A549 (cell line): ENCODE results near the gene METAP2. TPM values are rescaled to one million over a fixed set of nuclear protein-coding genes. Genes with fewer than 3 reads are reported as not detected.
"Not testable (repeated sequence)": the region's sequence is repeated elsewhere in the genome, so short reads cannot be mapped to it uniquely, and the experiment has no call there.

Source experiments
- ATAC-seq, 2 experiments: fragments of 200-7000 bp in 1 of 2; fragments of >200 bp in 1 of 2; cut with Nextera tagmentation in 1 of 2; cut with Tn5 transposase in 1 of 2; 3 replicates each; pipeline versions ENCODE4 v1.8.0 to v1.9.1; 2018 to 2020; ENCODE audit warnings: mild to moderate bottlenecking in 1 of 2, moderate library complexity in 1 of 2
- CTCF ChIA-PET: fragments of 300-600 bp; sonication (Branson Sonifier 250); formaldehyde crosslinking; extraction: SDS; loops from one replicate; lab custom pipeline; 2021; ENCODE audit warnings: antibody characterized with exemption, inconsistent platforms; lab: Yijun Ruan, JAX
- POLR2A ChIA-PET: fragments of 350-600 bp; formaldehyde crosslinking; extraction: SDS; loops from one replicate; lab custom pipeline; 2021; ENCODE audit warnings: antibody characterized with exemption, inconsistent platforms; lab: Yijun Ruan, JAX
- DNase-seq, 2 experiments: peaks; one replicate each; pipeline versions ENCODE4 v3.0.0 to v3.0.0-alpha.2; 2011 to 2016; ENCODE audit warnings: low read depth in 1 of 2, low spot score in 1 of 2
- FAIRE-seq: peaks from 2 replicates; lab custom pipeline; 2011; peaks lifted over from hg19 to GRCh38; lab: Jason Lieb, UNC
- H3K27ac ChIP-seq, 2 experiments: fragments of >200 bp; sonication (Bioruptor Twin); formaldehyde crosslinking; 3 replicates each; pipeline ENCODE4 v1.5.1; 2016 to 2017
- H3K4me1 ChIP-seq: fragments of >200 bp; sonication (Bioruptor Twin); formaldehyde crosslinking; 3 replicates; pipeline ENCODE4 v1.6.1; 2016
- H3K4me2 ChIP-seq: fragments of >200 bp; sonication (Bioruptor Twin); formaldehyde crosslinking; 3 replicates; pipeline ENCODE4 v1.6.1; 2016
- H3K4me3 ChIP-seq: fragments of >200 bp; sonication (Bioruptor Twin); formaldehyde crosslinking; 3 replicates; pipeline ENCODE4 v1.5.1; 2016
- H3K9me3 ChIP-seq: fragments of >200 bp; sonication (Bioruptor Twin); formaldehyde crosslinking; 3 replicates; pipeline ENCODE4 v1.6.1; 2016
- BCL3 ChIP-seq: fragments of >200 bp; sonication (Bioruptor Twin); formaldehyde crosslinking; IDR thresholded peaks from 3 replicates; pipeline ENCODE4 v1.6.1; 2016
- BHLHE40 ChIP-seq: IDR thresholded peaks from 2 replicates; pipeline ENCODE4 v1.6.1; 2012; ENCODE audit warnings: low read depth, low read length, inconsistent platforms
- CBX8 ChIP-seq: fragments of 200-600 bp; sonication (generic); IDR thresholded peaks from 2 replicates; pipeline ENCODE4 v1.6.1; 2016
- CHD4 ChIP-seq: fragments of 200-600 bp; sonication (generic); IDR thresholded peaks from 2 replicates; pipeline ENCODE4 v1.6.1; 2016; ENCODE audit warnings: antibody characterized with exemption, mild to moderate bottlenecking, borderline replicate concordance
- EHMT2 ChIP-seq: fragments of 200-600 bp; sonication (generic); IDR thresholded peaks from 2 replicates; pipeline ENCODE4 v1.6.1; 2016; ENCODE audit warnings: antibody characterized with exemption, low read depth, mild to moderate bottlenecking, moderate library complexity
- FOSL2 ChIP-seq, 2 experiments: fragments of 450-650 bp in 1 of 2; fragments of >200 bp in 1 of 2; sonication (Bioruptor Twin) in 1 of 2; formaldehyde crosslinking; IDR thresholded peaks; 2 replicates each; pipeline versions ENCODE4 v1.5.0 to v1.6.1; 2016 to 2020; ENCODE audit warnings: mild to moderate bottlenecking in 1 of 2, moderate library complexity in 1 of 2
- FOXS1 ChIP-seq: fragments of 250-450 bp; sonication (Bioruptor Pico); IDR thresholded peaks from 2 replicates; pipeline ENCODE4 v1.5.0; 2020; ENCODE audit warnings: mild to moderate bottlenecking, moderate library complexity
- GATA3 ChIP-seq: IDR thresholded peaks from 2 replicates; pipeline ENCODE4 v1.6.1; 2012; ENCODE audit warnings: borderline replicate concordance
- HDAC2 ChIP-seq: fragments of 200-600 bp; sonication (generic); IDR thresholded peaks from 2 replicates; pipeline ENCODE4 v1.6.1; 2016
- HEYL ChIP-seq: fragments of 250-450 bp; sonication (Bioruptor Pico); IDR thresholded peaks from 2 replicates; pipeline ENCODE4 v1.8.0; 2021; ENCODE audit warnings: mild to moderate bottlenecking, moderate library complexity
- HOXA7 ChIP-seq: fragments of 250-450 bp; sonication (Bioruptor Pico); IDR thresholded peaks from 2 replicates; pipeline ENCODE4 v1.5.0; 2020; ENCODE audit warnings: mild to moderate bottlenecking, moderate library complexity
- MAX ChIP-seq: IDR thresholded peaks from 2 replicates; pipeline ENCODE4 v1.6.1; 2012
- MAZ ChIP-seq: fragments of 150-350 bp; IDR thresholded peaks from 2 replicates; pipeline ENCODE4 v1.6.1; 2014; ENCODE audit warnings: antibody characterized with exemption, low read depth, low read length, borderline replicate concordance
- NFE2L2 ChIP-seq: fragments of 150-350 bp; conservative IDR thresholded peaks from 2 replicates; pipeline ENCODE4 v1.6.1; 2014; ENCODE audit warnings: low read length
- POLR2AphosphoS2 ChIP-seq: conservative IDR thresholded peaks from 2 replicates; pipeline ENCODE4 v1.6.1; 2012; ENCODE audit warnings: low read length, improper control_type of control experiment, inconsistent platforms
- RARB ChIP-seq: fragments of 250-450 bp; sonication (Bioruptor Pico); IDR thresholded peaks from 2 replicates; pipeline ENCODE4 v1.8.0; 2021; ENCODE audit warnings: mild to moderate bottlenecking, moderate library complexity
- SREBF2 ChIP-seq: fragments of 450-650 bp; IDR thresholded peaks from 2 replicates; pipeline ENCODE4 v1.6.1; 2014; ENCODE audit warnings: mild to moderate bottlenecking, moderate library complexity
- USF2 ChIP-seq: fragments of 450-650 bp; IDR thresholded peaks from 2 replicates; pipeline ENCODE4 v1.6.1; 2014; ENCODE audit warnings: antibody characterized with exemption
- ZSCAN20 ChIP-seq: fragments of 250-450 bp; sonication (Bioruptor Pico); IDR thresholded peaks from 2 replicates; pipeline ENCODE4 v1.8.0; 2022; ENCODE audit warnings: mild to moderate bottlenecking, moderate library complexity
- WGBS: methylation state at CpG from one replicate; pipeline ENCODE4 v1.1.6; 2017; ENCODE audit errors: missing lambda C conversion rate; 5-methylcytosine and 5-hydroxymethylcytosine counted together
- polyA plus RNA-seq, 4 experiments: library from polyadenylated mRNA; depleted of rRNA in 3 of 4; stranded (reverse); fragments of >200 nt; fragmentation: RNase III in 1 of 4; extraction: RNeasy Plus Mini Kit Qiagen cat#74134 plus additional on column Dnase treatment in 1 of 4; gene quantifications; 2 replicates in 3 of 4; 3 replicates in 1 of 4; pipeline ENCODE4 v1.2.3, GENCODE V29; 2011 to 2017

Gene METAP2
- polyA plus RNA-seq, 2 of the 4 experiments (the other 2 are of a cell fraction): 205 to 219 TPM

- no peak overlapping the region for H3K27ac ChIP-seq
- WGBS: 57% methylated on average over 4 of the region's 4 CpGs
- H3K9me3 ChIP-seq: no peaks in the 10 kb centered on the region
- no peak overlapping the region for H3K4me3 ChIP-seq
- no peaks in the 10 kb centered on the region for H3K4me1 ChIP-seq
- ChIA-PET CTCF (interaction anchor here (0.5 to 0.6 kb wide), 2 partner anchors 14 to 44 kb away, joined by 3 read pairs; no protein-coding TSS in a partner anchor), POLR2A (no interaction called here)
- no peak for TF ChIP-seq POLR2AphosphoS2
- FAIRE-seq: no peak
- H3K4me2 ChIP-seq: no peak overlapping the region
- ATAC-seq: no peak
- no peak for DNase-seq
Measured at GRCh38 chr12:95462081-95462480, 11.9 kb upstream of the METAP2 start.

GRCh38 chr12:95462551-95462950, 11.4 kb upstream of the METAP2 start:
- Histone ChIP-seq H3K27ac (no peak overlapping the region), H3K9me3 (no peaks in the 10 kb centered on the region), H3K4me2 (no peak overlapping the region), H3K4me3 (no peak overlapping the region), H3K4me1 (no peaks in the 10 kb centered on the region)
- FAIRE-seq: no peak
- POLR2A ChIA-PET: no interaction called here
- no peak for ATAC-seq
- WGBS: 75% methylated on average over 2 of the region's 2 CpGs
- DNase-seq: no peak
- CTCF ChIA-PET: interaction anchor here (0.5 kb wide), 1 partner anchor 43 kb away, joined by 3 read pairs; no protein-coding TSS in a partner anchor
- no peak for TF ChIP-seq GATA3
- no peak for TF ChIP-seq MAZ
- no peak for TF ChIP-seq MAX
- TF ChIP-seq BCL3: no peak
- TF ChIP-seq CHD4: no peak
- TF ChIP-seq SREBF2: no peak
- TF ChIP-seq ZSCAN20 (CRISPR knock-in tag): no peak
- no peak for TF ChIP-seq HEYL
- no peak for TF ChIP-seq USF2
- no peak for TF ChIP-seq FOXS1 (CRISPR knock-in tag)

- DNase-seq (no peak), ATAC-seq (no peak), FAIRE-seq (no peak)
- H3K9me3 ChIP-seq: no peaks in the 10 kb centered on the region
- TF ChIP-seq NFE2L2 (no peak), EHMT2 (no peak), GATA3 (no peak), HDAC2 (no peak)
- 81% methylated on average over 4 of the region's 4 CpGs for WGBS
- H3K4me1 ChIP-seq: no peaks in the 10 kb centered on the region
- CTCF ChIA-PET: no interaction called here
- POLR2A ChIA-PET: no interaction called here
- H3K27ac ChIP-seq: no peak overlapping the region
- no peak overlapping the region for H3K4me3 ChIP-seq
- H3K4me2 ChIP-seq: no peak overlapping the region
Measured at GRCh38 chr12:95463050-95463449, 10.9 kb upstream of the METAP2 start.

- H3K27ac ChIP-seq, H3K4me1 ChIP-seq, FAIRE-seq, DNase-seq, POLR2A ChIA-PET, ATAC-seq, H3K9me3 ChIP-seq, H3K4me2 ChIP-seq, H3K4me3 ChIP-seq: not testable (repeated sequence)
- CTCF ChIA-PET: interaction anchor here (0.6 to 0.8 kb wide), 2 partner anchors 8 to 510 kb away, joined by 3 read pairs; no protein-coding TSS in a partner anchor
- 60% methylated on average over 4 of the region's 4 CpGs for WGBS
Measured at GRCh38 chr12:95463776-95464175, 10.2 kb upstream of the METAP2 start.

- Histone ChIP-seq H3K27ac (no peak overlapping the region), H3K4me1 (no peaks in the 10 kb centered on the region), H3K9me3 (no peaks in the 10 kb centered on the region), H3K4me3 (no peak overlapping the region), H3K4me2 (no peak overlapping the region)
- ATAC-seq (no peak), FAIRE-seq (no peak), DNase-seq (no peak)
- no peak for TF ChIP-seq NFE2L2
- no peak for TF ChIP-seq HOXA7
- no peak for TF ChIP-seq BHLHE40
- TF ChIP-seq SREBF2: no peak
- TF ChIP-seq FOSL2 (IDR thresholded peaks at IDR 0.05): no peak
- no peak for TF ChIP-seq FOSL2 (CRISPR knock-in tag; IDR thresholded peaks at IDR 0.05)
- TF ChIP-seq RARB (CRISPR knock-in tag): no peak
- TF ChIP-seq CBX8: no peak
- WGBS: 38% methylated on average over 2 of the region's 2 CpGs
- POLR2A ChIA-PET: no interaction called here
- CTCF ChIA-PET: interaction anchor here (0.6 kb wide), 1 partner anchor 56 kb away, joined by 3 read pairs; no protein-coding TSS in a partner anchor
Measured at GRCh38 chr12:95465275-95465674, 8.7 kb upstream of the METAP2 start.
